Parathyroid adenoma (tissue), 2 donors: ENCODE measurements around the gene ARFGAP1.

ENCODE experiments used
- H2AFZ ChIP-seq: fragments of 300-600 bp; sonication (generic); one replicate; pipeline ENCODE4 v1.7.0; 2017; ENCODE audit warnings: antibody characterized with exemption, mild to moderate bottlenecking
- H3K27ac ChIP-seq: fragments of 300-600 bp; sonication (generic); one replicate; pipeline ENCODE4 v1.7.0; 2017
- H3K27me3 ChIP-seq: fragments of 300-600 bp; sonication (generic); one replicate; pipeline ENCODE4 v1.7.0; 2017; ENCODE audit warnings: low read length; ENCODE audit not compliant: control insufficient read depth, insufficient read depth
- H3K36me3 ChIP-seq: fragments of 300-600 bp; sonication (generic); one replicate; pipeline ENCODE4 v1.7.0; 2017; ENCODE audit warnings: low read length; ENCODE audit not compliant: control insufficient read depth, insufficient read depth
- H3K4me1 ChIP-seq: fragments of 300-600 bp; sonication (generic); one replicate; pipeline ENCODE4 v1.7.0; 2017; ENCODE audit warnings: control low read depth
- H3K4me2 ChIP-seq: fragments of 300-600 bp; sonication (generic); one replicate; pipeline ENCODE4 v1.7.0; 2017; ENCODE audit warnings: low read length
- H3K4me3 ChIP-seq: fragments of 300-600 bp; sonication (generic); one replicate; pipeline ENCODE4 v1.7.0; 2017; ENCODE audit warnings: low read depth, low read length
- H3K79me2 ChIP-seq: fragments of 300-600 bp; sonication (generic); one replicate; pipeline ENCODE4 v1.7.0; 2017; ENCODE audit warnings: control low read depth
- H3K9ac ChIP-seq: fragments of 300-600 bp; sonication (generic); one replicate; pipeline ENCODE4 v1.7.0; 2017; ENCODE audit warnings: mild to moderate bottlenecking
- H3K9me3 ChIP-seq: fragments of 300-600 bp; sonication (generic); one replicate; pipeline ENCODE4 v1.7.0; 2017; ENCODE audit warnings: low read length; ENCODE audit not compliant: control insufficient read depth
- CTCF ChIP-seq: fragments of 300-600 bp; sonication (generic); IDR thresholded peaks from one replicate; pipeline ENCODE4 v1.7.0; 2017; ENCODE audit warnings: antibody characterized with exemption, mild to moderate bottlenecking
- donor health status: primary hyperparathyroidism.

Gene ARFGAP1

GRCh38 chr20:63244468-63244867 is 28.1 kb upstream of the ARFGAP1 start:
- H3K4me1 ChIP-seq = peaks cover 5% of the 10 kb centered on the region
- H3K27me3 ChIP-seq = no peaks in the 10 kb centered on the region
- no peaks in the 10 kb centered on the region for H3K36me3 ChIP-seq
- no peak overlapping the region for H2AFZ ChIP-seq
- no peak for TF ChIP-seq CTCF
- H3K27ac ChIP-seq = no peak overlapping the region
- no peaks in the 10 kb centered on the region for H3K79me2 ChIP-seq
- no peak overlapping the region for H3K4me2 ChIP-seq
- no peak overlapping the region for H3K9ac ChIP-seq
- H3K4me3 ChIP-seq = no peak overlapping the region
- H3K9me3 ChIP-seq = no peaks in the 10 kb centered on the region

DNA sequence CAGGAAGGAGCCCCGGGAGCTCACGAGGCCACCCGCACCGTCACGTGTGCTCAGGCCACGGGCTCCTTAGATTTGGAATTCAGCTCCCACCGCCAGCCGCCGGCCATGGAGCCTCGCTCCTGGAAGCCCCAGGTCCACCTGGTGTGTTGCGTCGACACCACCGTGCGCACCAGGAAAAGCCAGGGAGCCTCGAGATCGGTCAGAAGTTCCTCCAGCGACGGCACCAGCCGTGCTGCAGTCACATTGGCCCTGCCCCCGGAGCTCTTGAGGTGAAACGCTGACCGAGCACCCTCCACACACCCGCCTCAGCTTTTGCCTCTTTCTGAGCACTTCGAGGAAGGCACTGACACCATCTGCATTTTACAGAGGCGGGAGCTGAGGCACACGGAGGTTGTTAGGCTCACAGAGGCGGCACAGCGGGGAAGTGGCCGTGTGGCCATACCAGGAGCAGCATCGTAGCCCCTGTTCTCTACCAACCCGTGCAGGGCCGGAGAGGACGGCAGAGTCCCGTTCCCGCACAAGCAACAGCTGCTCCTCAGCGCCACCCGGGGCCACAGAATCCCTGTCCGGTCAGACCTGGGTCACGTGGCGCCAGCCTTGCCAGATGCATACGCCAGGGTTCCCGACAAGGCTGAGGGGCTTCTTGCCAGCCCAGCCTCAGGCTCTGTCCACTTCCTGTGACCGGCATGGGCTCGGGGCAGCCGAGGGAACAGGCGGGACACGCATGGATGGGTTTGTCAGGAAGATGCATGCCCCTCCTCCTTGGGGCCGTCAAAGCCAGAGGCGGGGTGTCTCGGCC is 25.9 kb upstream of the ARFGAP1 start:
- Histone ChIP-seq H3K4me1 (peaks cover 10% of the 10 kb centered on the region), H3K27ac (no peak overlapping the region), H3K9ac (no peak overlapping the region), H3K36me3 (no peaks in the 10 kb centered on the region), H3K27me3 (no peaks in the 10 kb centered on the region), H2AFZ (peak overlapping the region; percentile 54), H3K4me3 (no peak overlapping the region), H3K9me3 (no peaks in the 10 kb centered on the region), H3K4me2 (peak overlapping the region; percentile 67), H3K79me2 (no peaks in the 10 kb centered on the region)
- no peak for TF ChIP-seq CTCF

DNA sequence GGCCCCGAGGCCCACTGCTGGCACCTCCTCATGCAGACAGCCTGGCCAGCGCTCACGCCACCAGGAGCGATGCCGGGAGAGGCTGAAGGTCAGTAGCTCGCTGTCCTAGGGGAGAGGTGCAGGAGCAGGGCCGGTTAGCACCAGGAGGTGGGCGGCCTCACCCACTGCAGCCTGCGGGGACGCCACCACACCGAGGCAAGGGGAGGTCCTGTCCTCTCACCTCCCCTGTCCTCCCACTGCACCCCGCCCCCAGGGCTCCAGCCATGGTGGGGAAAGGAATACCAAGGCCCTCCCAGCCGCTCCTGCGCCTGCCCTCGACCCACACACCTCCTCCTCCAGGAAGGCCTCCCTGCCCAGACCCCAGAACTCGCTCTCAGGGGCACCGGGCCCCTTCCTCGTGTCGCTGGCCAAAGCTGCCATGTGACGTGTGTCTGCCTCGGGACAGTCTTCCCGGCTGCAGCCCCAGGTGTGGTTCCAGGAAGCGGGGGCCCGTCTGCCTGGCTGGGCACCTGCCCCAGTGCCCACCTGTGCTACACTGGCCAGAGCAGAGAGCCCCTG is 24.9 kb upstream of the ARFGAP1 start:
- Histone ChIP-seq H3K79me2 (no peaks in the 10 kb centered on the region), H3K9ac (no peak overlapping the region), H3K4me1 (peaks cover 10% of the 10 kb centered on the region), H3K36me3 (no peaks in the 10 kb centered on the region), H3K4me2 (no peak overlapping the region), H3K9me3 (no peaks in the 10 kb centered on the region), H2AFZ (no peak overlapping the region), H3K27ac (no peak overlapping the region), H3K4me3 (no peak overlapping the region), H3K27me3 (no peaks in the 10 kb centered on the region)
- TF ChIP-seq CTCF = no peak

DNA sequence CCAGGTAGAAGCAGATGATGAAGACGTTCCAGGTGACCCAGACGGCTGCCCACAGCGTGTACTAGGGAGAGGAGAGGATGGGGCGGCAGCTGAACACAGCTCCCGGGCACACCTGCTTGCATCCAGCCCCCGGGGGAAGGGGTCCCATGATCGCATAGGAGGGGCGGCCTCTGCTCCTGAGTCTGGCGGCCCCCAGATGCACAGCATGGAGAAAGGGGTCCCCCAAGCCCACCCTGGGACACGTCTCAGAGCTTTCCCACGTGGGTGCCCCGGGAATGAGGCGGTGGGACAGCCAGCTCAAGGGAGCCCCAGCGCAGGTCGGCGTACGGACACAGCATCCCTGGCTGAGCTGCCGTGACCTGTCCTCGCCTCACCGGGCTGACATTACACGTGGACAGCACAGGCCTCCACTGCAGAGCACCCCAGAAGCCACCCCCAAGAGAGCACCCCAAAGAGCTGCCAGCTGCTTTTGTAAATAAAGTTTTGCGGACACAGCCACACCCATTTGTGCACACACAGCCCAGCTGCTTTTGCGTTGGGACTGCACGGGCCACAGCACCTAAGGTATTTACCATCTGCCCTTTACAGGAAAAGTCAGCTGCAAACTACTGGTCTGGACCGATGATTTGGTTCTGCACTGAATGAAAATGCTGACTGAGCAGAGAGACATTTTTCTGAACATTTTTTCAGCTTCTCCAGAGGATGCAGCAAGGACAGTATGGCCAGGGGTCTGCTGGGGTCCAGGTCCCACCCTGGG is 23.6 kb upstream of the ARFGAP1 start:
- Histone ChIP-seq H3K4me3 (no peak overlapping the region), H3K9ac (no peak overlapping the region), H3K27me3 (no peaks in the 10 kb centered on the region)

More for the DNA sequence above, 23.6 kb upstream of the ARFGAP1 start:
- no peaks in the 10 kb centered on the region for H3K36me3 ChIP-seq
- peak overlapping the region; percentile 19 for H3K4me2 ChIP-seq
- H3K4me1 ChIP-seq = peaks cover 10% of the 10 kb centered on the region
- no peak overlapping the region for H3K27ac ChIP-seq
- no peak for TF ChIP-seq CTCF
- H3K9me3 ChIP-seq = no peaks in the 10 kb centered on the region
- H3K79me2 ChIP-seq = no peaks in the 10 kb centered on the region
- no peak overlapping the region for H2AFZ ChIP-seq
